Suprapubic skin (tissue), 3 donors: ENCODE results near the gene MYO18B.

Experiments used
- EP300 ChIP-seq: sonication (generic); formaldehyde crosslinking; IDR thresholded peaks from one replicate; pipeline ENCODE4 v1.6.1; 2017; ENCODE audit warnings: antibody characterized with exemption
- POLR2A ChIP-seq, 2 donors: fragments of 450-650 bp; IDR thresholded peaks; one replicate each; pipeline ENCODE4 v1.6.1; 2017; ENCODE audit warnings: antibody characterized with exemption in 2 of 2, mild to moderate bottlenecking in 2 of 2, moderate library complexity in 2 of 2
- TF ChIP-seq, protein P1 (sequence below), 2 donors: fragments of 200-600 bp in 1 of 2; fragments of 450-650 bp in 1 of 2; sonication (generic) in 1 of 2; IDR thresholded peaks; one replicate each; pipeline ENCODE4 v1.5.1; 2016 to 2019; ENCODE audit warnings: antibody characterized with exemption in 2 of 2, mild to moderate bottlenecking in 1 of 2, moderate library complexity in 1 of 2

DNA sequence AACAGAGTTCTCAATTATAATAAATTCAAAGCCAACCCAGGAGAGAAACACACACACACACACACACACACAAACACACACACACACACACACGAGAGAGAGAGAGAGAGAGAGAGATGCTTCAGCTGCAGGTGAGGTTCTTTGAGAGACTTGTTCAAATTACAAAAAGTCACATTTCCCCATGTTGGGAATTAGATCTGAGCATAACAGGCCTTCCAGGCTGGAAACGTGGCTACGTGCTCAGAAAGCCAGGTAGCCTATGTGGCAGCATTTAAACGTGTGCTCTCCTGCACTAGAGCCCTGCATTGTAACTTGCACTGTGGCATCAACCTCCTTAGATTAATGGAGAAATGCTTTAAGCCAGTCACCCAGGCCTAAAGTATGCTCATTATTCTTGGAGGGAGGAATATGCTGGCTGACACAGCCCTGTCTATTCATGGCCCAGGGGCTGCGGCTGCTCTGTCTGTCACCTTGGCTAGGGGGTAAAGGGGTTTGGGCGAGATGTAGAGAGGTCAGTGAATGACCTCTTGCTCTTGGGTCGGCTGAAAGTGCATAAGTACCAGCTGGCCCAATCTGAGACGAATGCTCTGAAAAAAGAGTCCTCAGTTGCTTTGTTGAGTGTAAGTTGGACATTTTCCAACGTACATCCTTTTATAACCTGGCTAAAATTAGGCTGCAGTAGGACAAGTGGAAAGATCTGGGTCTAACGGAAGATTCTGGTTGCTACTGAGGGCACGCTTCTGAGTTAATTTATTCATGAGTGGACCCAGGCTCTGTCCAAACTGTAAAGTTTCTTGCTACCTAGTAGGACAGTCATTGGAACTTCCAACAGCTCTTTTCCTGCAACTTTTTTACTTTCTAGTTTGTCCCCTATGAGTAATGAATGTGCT, 256.1 kb downstream of the MYO18B start:
- TF ChIP-seq, protein P1, sequence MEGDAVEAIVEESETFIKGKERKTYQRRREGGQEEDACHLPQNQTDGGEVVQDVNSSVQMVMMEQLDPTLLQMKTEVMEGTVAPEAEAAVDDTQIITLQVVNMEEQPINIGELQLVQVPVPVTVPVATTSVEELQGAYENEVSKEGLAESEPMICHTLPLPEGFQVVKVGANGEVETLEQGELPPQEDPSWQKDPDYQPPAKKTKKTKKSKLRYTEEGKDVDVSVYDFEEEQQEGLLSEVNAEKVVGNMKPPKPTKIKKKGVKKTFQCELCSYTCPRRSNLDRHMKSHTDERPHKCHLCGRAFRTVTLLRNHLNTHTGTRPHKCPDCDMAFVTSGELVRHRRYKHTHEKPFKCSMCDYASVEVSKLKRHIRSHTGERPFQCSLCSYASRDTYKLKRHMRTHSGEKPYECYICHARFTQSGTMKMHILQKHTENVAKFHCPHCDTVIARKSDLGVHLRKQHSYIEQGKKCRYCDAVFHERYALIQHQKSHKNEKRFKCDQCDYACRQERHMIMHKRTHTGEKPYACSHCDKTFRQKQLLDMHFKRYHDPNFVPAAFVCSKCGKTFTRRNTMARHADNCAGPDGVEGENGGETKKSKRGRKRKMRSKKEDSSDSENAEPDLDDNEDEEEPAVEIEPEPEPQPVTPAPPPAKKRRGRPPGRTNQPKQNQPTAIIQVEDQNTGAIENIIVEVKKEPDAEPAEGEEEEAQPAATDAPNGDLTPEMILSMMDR (IDR thresholded peaks at IDR 0.05): no peak
- TF ChIP-seq POLR2A (IDR thresholded peaks at IDR 0.05): no peak
- TF ChIP-seq EP300: no peak
